ENCODE results near the gene MYBPH. TPM values are rescaled to one million over a fixed set of nuclear protein-coding genes. Genes with fewer than 3 reads are reported as not detected.

The MYBPH gene
- total RNA-seq, 4 donors from 2014 or later = 0.11 to 0.75 TPM; not detected in 2

- peaks cover 8 to 9% of the 10 kb centered on the region in 2 donors for H3K4me1 ChIP-seq
- intact Hi-C loops (cut with DNase I) = loop anchor here (5.0 kb wide), 2 partner anchors 47 to 53 kb away; no protein-coding TSS in a partner anchor
- H3K4me3 ChIP-seq (replicated peaks in 1 of 3) = no peak overlapping the region
- H3K27ac ChIP-seq = no peak overlapping the region
- no peaks in the 10 kb centered on the region for H3K9me3 ChIP-seq
- DNase-seq = no peak
- WGBS, 2 donors = 79 to 82% methylated on average over 21 of the region's 21 CpGs
- H3K36me3 ChIP-seq = no peaks in the 10 kb centered on the region
- TF ChIP-seq POLR2A (IDR thresholded peaks at IDR 0.05) = no peak
- no peaks in the 10 kb centered on the region for H3K27me3 ChIP-seq
These were observed 5.7 kb downstream of the MYBPH start for GRCh38 chr1:203169770-203170520.

GRCh38 chr1:203168991-203169390 lies 6.6 kb downstream of the MYBPH start:
- 96 to 100% methylated on average over 5 to 8 of the region's 9 CpGs for WGBS, 2 donors
- no peaks in the 10 kb centered on the region for H3K27me3 ChIP-seq
- H3K4me3 ChIP-seq (replicated peaks in 1 of 3) = no peak overlapping the region
- no peaks in the 10 kb centered on the region for H3K9me3 ChIP-seq
- H3K4me1 ChIP-seq = peaks cover 8 to 9% of the 10 kb centered on the region in 2 donors
- no peak for DNase-seq
- intact Hi-C loops (cut with DNase I) = no loop called here
- no peak overlapping the region for H3K27ac ChIP-seq
- no peaks in the 10 kb centered on the region for H3K36me3 ChIP-seq
- TF ChIP-seq POLR2A (IDR thresholded peaks at IDR 0.05) (no peak), CTCF (IDR thresholded peaks at IDR 0.05) (no peak)

GRCh38 chr1:203168256-203168786 lies 7.3 kb downstream of the MYBPH start:
- intact Hi-C loops (cut with DNase I) = no loop called here
- H3K4me3 ChIP-seq (replicated peaks in 1 of 3) = no peak overlapping the region
- WGBS, 2 donors = 95 to 96% methylated on average over 12 of the region's 12 CpGs

GRCh38 chr1:203167913-203168200 lies 7.8 kb downstream of the MYBPH start:
- TF ChIP-seq CTCF (IDR thresholded peaks at IDR 0.05) = no peak
- no peak for TF ChIP-seq POLR2A (IDR thresholded peaks at IDR 0.05)
- Histone ChIP-seq H3K9me3 (no peaks in the 10 kb centered on the region), H3K4me1 (peaks cover 6% of the 10 kb centered on the region in 2 donors), H3K27ac (no peak overlapping the region), H3K36me3 (no peaks in the 10 kb centered on the region), H3K27me3 (no peaks in the 10 kb centered on the region), H3K4me3 (replicated peaks in 1 of 3) (no peak overlapping the region)
- 92% methylated on average over 4 to 5 of the region's 5 CpGs for WGBS, 2 donors
- intact Hi-C loops (cut with DNase I) = no loop called here
- DNase-seq = no peak

More at GRCh38 chr1:203168256-203168786, 7.3 kb downstream of the MYBPH start:
- Histone ChIP-seq H3K27me3 (no peaks in the 10 kb centered on the region), H3K9me3 (no peaks in the 10 kb centered on the region), H3K4me1 (peaks cover 8 to 9% of the 10 kb centered on the region in 2 donors), H3K27ac (no peak overlapping the region), H3K36me3 (no peaks in the 10 kb centered on the region)
- no peak for DNase-seq
- TF ChIP-seq POLR2A (IDR thresholded peaks at IDR 0.05) = no peak

GRCh38 chr1:203167026-203167912 lies 8.4 kb downstream of the MYBPH start:
- Histone ChIP-seq H3K9me3 (no peaks in the 10 kb centered on the region), H3K36me3 (no peaks in the 10 kb centered on the region), H3K4me1 (no peaks in the 10 kb centered on the region), H3K27me3 (no peaks in the 10 kb centered on the region), H3K4me3 (replicated peaks in 1 of 3) (no peak overlapping the region), H3K27ac (no peak overlapping the region)
- no peak for DNase-seq
- intact Hi-C loops (cut with DNase I) = no loop called here
- TF ChIP-seq CTCF (IDR thresholded peaks at IDR 0.05) (no peak), POLR2A (IDR thresholded peaks at IDR 0.05) (no peak)
- 81 to 86% methylated on average over 14 to 22 of the region's 23 CpGs for WGBS, 2 donors
